Psoas muscle (tissue), 8 donors: ENCODE results near the gene ZEB1. TPM values are rescaled to one million over a fixed set of nuclear protein-coding genes. Genes with fewer than 3 reads are reported as not detected.

Experiments used
- ATAC-seq, 4 donors: fragments of 200-7000 bp; cut with Tn5 transposase; one replicate each; pipeline ENCODE4 v1.9.1; 2020; ENCODE audit warnings: moderate library complexity in 3 of 4, mild to moderate bottlenecking in 2 of 4
- DNase-seq, 2 donors: peaks; one replicate each; pipeline ENCODE4 v3.0.0-alpha.2; 2020
- H3K27ac ChIP-seq: fragments of 200-600 bp; one replicate; pipeline ENCODE4 v1.8.0; 2022
- H3K27me3 ChIP-seq, 3 donors: fragments of 200-600 bp in 1 of 3; one replicate each; pipeline versions ENCODE4 v1.6.1 to v1.8.0; 2013 to 2022; ENCODE audit warnings: low read length in 2 of 3, mild to moderate bottlenecking in 2 of 3, moderate library complexity in 1 of 3; ENCODE audit not compliant: insufficient read depth in 3 of 3
- H3K36me3 ChIP-seq, 2 donors: fragments of 200-600 bp in 1 of 2; one replicate each; pipeline versions ENCODE4 v1.6.1 to v1.8.0; 2013 to 2022; ENCODE audit warnings: low read depth in 1 of 2, mild to moderate bottlenecking in 1 of 2, moderate library complexity in 1 of 2; ENCODE audit not compliant: insufficient read depth in 1 of 2
- H3K4me1 ChIP-seq: fragments of 200-600 bp; one replicate; pipeline ENCODE4 v1.8.0; 2022
- H3K4me3 ChIP-seq: fragments of 200-600 bp; one replicate; pipeline ENCODE4 v1.8.0; 2022; ENCODE audit warnings: mild to moderate bottlenecking
- H3K9me3 ChIP-seq: fragments of 200-600 bp; one replicate; pipeline ENCODE4 v1.8.0; 2022
- WGBS, 3 donors: extraction: QIAGEN DNeasy Blood & Tissue Kit; methylation state at CpG; one replicate each; pipeline versions ENCODE4 v1.1.6 to v1.1.7; 2013; 5-methylcytosine and 5-hydroxymethylcytosine counted together
- intact Hi-C, 2 donors: fragments of 100-400 bp; cut with DNase I; formaldehyde crosslinking; loops; one replicate each; pipeline versions ENCODE4 v1.11.0 to v1.14.2; 2022
- polyA plus RNA-seq, 3 donors: library from polyadenylated mRNA; stranded (reverse); fragments of 200-250 nt; gene quantifications; one replicate each; pipeline ENCODE4 v1.2.3, GENCODE V29; 2013
- total RNA-seq, 4 donors: library from RNA; stranded (reverse); fragmentation: NEBNext Ultra II Directional in 2 of 4; extraction: Animal tissue kit (Norgen Biotek cat#: 25700) in 2 of 4; gene quantifications; one replicate each; pipeline versions ENCODE4 v1.2.1 to v1.2.4, GENCODE V29; 2021 to 2023
- TF ChIP-seq, protein P1 (sequence below): fragments of 200-600 bp; IDR thresholded peaks from one replicate; pipeline ENCODE4 v1.8.0; 2022; ENCODE audit warnings: antibody characterized with exemption
- donor health status: healthy with polysubstance abuse.
- donor health status: DM: no; HTN: no; CAD: no; lungs with moderate emphysema.
- donor health status: Bipolar disorder and iron deficiency.
- donor health status: healthy.
- donor health status: DM: yes; HTN: yes; CAD: no.
- donor health status: DM: no; HTN: no; CAD: no.
- donor health status: DM: no; HTN: no; CAD: no.
- donor health status: DM: yes; HTN: yes; CAD: no.

The ZEB1 gene
- total and polyA plus RNA-seq, 7 donors, result 18.7 to 99.8 (median 92.0) TPM

DNA sequence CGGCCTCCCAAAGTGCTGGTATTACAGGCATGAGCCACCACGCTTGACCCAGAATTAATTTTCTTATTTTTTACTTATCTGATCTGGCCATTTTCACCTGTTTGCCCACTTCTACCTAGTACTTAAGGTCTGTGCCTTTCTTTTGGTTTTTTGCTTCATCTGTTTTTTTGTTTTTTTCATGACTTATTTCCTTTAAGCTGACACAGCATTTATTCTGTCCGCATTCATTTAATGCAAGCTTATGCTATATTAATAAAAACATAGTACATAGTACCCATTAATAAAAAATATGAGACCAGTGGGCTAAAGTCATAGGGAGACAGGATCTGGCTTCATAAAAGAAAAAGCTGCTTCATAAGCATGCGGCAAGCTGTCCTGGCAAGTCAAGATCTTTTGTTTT, 205.4 kb downstream of the ZEB1 start:
- Histone ChIP-seq H3K4me1 (peaks cover 20% of the 10 kb centered on the region), H3K27me3 (no peaks in the 10 kb centered on the region), H3K36me3 (peaks cover 8 to 75% of the 10 kb centered on the region in 2 donors), H3K27ac (no peak overlapping the region), H3K9me3 (no peaks in the 10 kb centered on the region), H3K4me3 (no peak overlapping the region)
- TF ChIP-seq, protein P1, sequence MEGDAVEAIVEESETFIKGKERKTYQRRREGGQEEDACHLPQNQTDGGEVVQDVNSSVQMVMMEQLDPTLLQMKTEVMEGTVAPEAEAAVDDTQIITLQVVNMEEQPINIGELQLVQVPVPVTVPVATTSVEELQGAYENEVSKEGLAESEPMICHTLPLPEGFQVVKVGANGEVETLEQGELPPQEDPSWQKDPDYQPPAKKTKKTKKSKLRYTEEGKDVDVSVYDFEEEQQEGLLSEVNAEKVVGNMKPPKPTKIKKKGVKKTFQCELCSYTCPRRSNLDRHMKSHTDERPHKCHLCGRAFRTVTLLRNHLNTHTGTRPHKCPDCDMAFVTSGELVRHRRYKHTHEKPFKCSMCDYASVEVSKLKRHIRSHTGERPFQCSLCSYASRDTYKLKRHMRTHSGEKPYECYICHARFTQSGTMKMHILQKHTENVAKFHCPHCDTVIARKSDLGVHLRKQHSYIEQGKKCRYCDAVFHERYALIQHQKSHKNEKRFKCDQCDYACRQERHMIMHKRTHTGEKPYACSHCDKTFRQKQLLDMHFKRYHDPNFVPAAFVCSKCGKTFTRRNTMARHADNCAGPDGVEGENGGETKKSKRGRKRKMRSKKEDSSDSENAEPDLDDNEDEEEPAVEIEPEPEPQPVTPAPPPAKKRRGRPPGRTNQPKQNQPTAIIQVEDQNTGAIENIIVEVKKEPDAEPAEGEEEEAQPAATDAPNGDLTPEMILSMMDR, result no peak
- DNase-seq, result no peak
- intact Hi-C loops, result loop anchor here in 1 of 2 donors (5.0 kb wide), 1 partner anchor 78 kb away; no protein-coding TSS in a partner anchor
- WGBS, 3 donors, result 97 to 98% (median 97%) methylated on average over 4 of the region's 4 CpGs
- no peak for ATAC-seq

DNA sequence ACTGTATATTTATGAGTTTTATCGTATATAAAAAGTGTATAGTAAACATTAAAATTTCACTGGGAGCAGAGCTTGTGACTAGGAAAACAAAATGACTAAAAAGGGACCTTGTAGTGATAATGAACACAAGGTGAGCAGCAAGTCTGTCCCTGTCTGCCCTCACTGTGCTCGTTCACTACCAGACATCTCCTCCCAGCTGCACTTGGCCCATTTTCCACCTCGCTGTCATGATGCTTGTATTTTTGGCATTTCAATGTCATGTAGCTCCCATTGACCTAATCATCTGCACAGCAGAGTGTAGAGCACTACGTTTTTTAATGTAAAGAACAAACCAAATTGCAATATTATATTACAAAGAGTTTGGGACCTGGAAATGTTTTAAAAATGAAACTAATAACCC, 207.2 kb downstream of the ZEB1 start:
- intact Hi-C loops, result no loop called here
- WGBS, 3 donors, result 41 to 62% (median 47%) methylated on average over 4 of the region's 4 CpGs
- peaks cover 20% of the 10 kb centered on the region for H3K4me1 ChIP-seq
- DNase-seq (no peak), ATAC-seq (no peak)
- no peaks in the 10 kb centered on the region for H3K9me3 ChIP-seq
- H3K27me3 ChIP-seq, result no peaks in the 10 kb centered on the region
- TF ChIP-seq, protein P1, result no peak
- H3K27ac ChIP-seq, result no peak overlapping the region
- H3K4me3 ChIP-seq, result no peak overlapping the region
- peaks cover 8 to 61% of the 10 kb centered on the region in 2 donors for H3K36me3 ChIP-seq

DNA sequence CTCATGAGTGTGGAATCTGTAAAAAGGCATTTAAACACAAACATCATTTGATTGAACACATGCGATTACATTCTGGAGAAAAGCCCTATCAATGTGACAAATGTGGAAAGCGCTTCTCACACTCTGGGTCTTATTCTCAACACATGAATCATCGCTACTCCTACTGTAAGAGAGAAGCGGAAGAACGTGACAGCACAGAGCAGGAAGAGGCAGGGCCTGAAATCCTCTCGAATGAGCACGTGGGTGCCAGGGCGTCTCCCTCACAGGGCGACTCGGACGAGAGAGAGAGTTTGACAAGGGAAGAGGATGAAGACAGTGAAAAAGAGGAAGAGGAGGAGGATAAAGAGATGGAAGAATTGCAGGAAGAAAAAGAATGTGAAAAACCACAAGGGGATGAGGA, 207.7 kb downstream of the ZEB1 start:
- intact Hi-C loops, result no loop called here
- peak in 1 of 2 donors; percentile 18 for DNase-seq
- TF ChIP-seq, protein P1, result no peak

DNA sequence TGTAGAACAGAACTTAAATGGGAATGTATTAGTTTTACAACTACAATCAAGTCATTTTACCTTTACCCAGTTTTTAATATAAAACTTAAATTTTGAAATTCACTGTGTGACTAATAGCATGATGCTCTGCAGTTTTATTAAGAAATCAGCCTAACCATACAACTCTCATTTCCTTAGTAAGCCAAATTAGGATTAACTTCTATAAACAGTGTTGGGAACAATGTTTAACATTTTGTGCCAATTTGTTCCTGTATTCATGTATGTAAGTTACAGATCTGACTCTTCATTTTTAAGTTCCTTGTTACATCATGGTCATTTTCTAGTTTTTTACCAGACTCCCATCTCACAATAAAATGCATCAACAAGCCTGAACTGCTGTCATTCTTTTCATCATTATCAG, 209.8 kb downstream of the ZEB1 start:
- no peak overlapping the region for H3K4me3 ChIP-seq
- no peak for DNase-seq
- peaks cover 3% of the 10 kb centered on the region for H3K4me1 ChIP-seq
- H3K27ac ChIP-seq, result no peak overlapping the region
- H3K27me3 ChIP-seq, result no peaks in the 10 kb centered on the region
- peaks cover 4 to 44% of the 10 kb centered on the region in 2 donors for H3K36me3 ChIP-seq
- intact Hi-C loops, result no loop called here
- no peaks in the 10 kb centered on the region for H3K9me3 ChIP-seq
- TF ChIP-seq, protein P1, result no peak
- no peak for ATAC-seq

More for the DNA sequence above, 207.7 kb downstream of the ZEB1 start:
- Histone ChIP-seq H3K27me3 (no peaks in the 10 kb centered on the region), H3K4me1 (peaks cover 20% of the 10 kb centered on the region), H3K4me3 (no peak overlapping the region), H3K36me3 (peaks cover 5 to 56% of the 10 kb centered on the region in 2 donors), H3K9me3 (no peaks in the 10 kb centered on the region), H3K27ac (no peak overlapping the region)
- ATAC-seq, result no peak
- 87 to 93% (median 88%) methylated on average over 11 of the region's 11 CpGs for WGBS, 3 donors

GRCh38 chr10:31536302-31536701, 217.3 kb downstream of the ZEB1 start:
- H3K9me3 ChIP-seq, result no peaks in the 10 kb centered on the region
- no peak for DNase-seq
- H3K36me3 ChIP-seq, result no peaks in the 10 kb centered on the region
- no peak overlapping the region for H3K4me3 ChIP-seq
- H3K4me1 ChIP-seq, result no peaks in the 10 kb centered on the region
- H3K27me3 ChIP-seq, result no peaks in the 10 kb centered on the region
- TF ChIP-seq, protein P1, result no peak
- H3K27ac ChIP-seq, result no peak overlapping the region
- ATAC-seq, result no peak
- intact Hi-C loops, result loop anchor here in 1 of 2 donors (10.0 kb wide), 1 partner anchor 48 kb away; no protein-coding TSS in a partner anchor
- WGBS, 3 donors, result 22 to 36% (median 23%) methylated on average over 3 of the region's 3 CpGs
